DOHH2 (cell line): ENCODE data around the gene NRM.
"Not testable (repeated sequence)": the region's sequence is repeated elsewhere in the genome, so short reads cannot be mapped to it uniquely, and the experiment has no call there.

ENCODE experiments used
- H3F3A ChIP-seq: fragments of 200-600 bp; sonication (generic), shearing (Covaris generic); 2 replicates; pipeline ENCODE4 v1.6.0; 2016; ENCODE audit warnings: antibody characterized with exemption, mild to moderate bottlenecking; ENCODE audit not compliant: control insufficient read depth, insufficient read depth
- H3K27ac ChIP-seq: fragments of 200-600 bp; sonication (generic); 2 replicates; pipeline ENCODE4 v1.5.1; 2014; ENCODE audit warnings: low read depth, mild to moderate bottlenecking, low read length, moderate library complexity
- H3K27me3 ChIP-seq: fragments of 200-600 bp; sonication (generic); 2 replicates; pipeline ENCODE4 v1.6.1; 2014; ENCODE audit warnings: mild to moderate bottlenecking, low read length, mixed read lengths; ENCODE audit not compliant: control insufficient read depth
- H3K36me3 ChIP-seq: fragments of 200-600 bp; sonication (generic); 2 replicates; pipeline ENCODE4 v1.6.1; 2014; ENCODE audit warnings: mild to moderate bottlenecking, low read length, moderate library complexity, mixed read lengths; ENCODE audit not compliant: control insufficient read depth
- H3K4me1 ChIP-seq: fragments of 200-600 bp; sonication (generic); 2 replicates; pipeline ENCODE4 v1.6.1; 2014; ENCODE audit warnings: mild to moderate bottlenecking, low read length, mixed read lengths; ENCODE audit not compliant: control insufficient read depth
- H3K4me2 ChIP-seq: fragments of 200-600 bp; sonication (generic); 2 replicates; pipeline ENCODE4 v1.6.0; 2014; ENCODE audit warnings: mild to moderate bottlenecking, low read length, moderate library complexity
- H3K4me3 ChIP-seq: fragments of 200-600 bp; sonication (generic); 2 replicates; pipeline ENCODE4 v1.5.1; 2014; ENCODE audit warnings: mild to moderate bottlenecking, low read length, mixed read lengths
- H3K79me2 ChIP-seq: fragments of 200-600 bp; sonication (generic); 2 replicates; pipeline ENCODE4 v1.6.1; 2014; ENCODE audit warnings: mild to moderate bottlenecking, low read length, mixed read lengths; ENCODE audit not compliant: control insufficient read depth
- H3K9me2 ChIP-seq: fragments of 200-600 bp; sonication (generic); replicated peaks from 2 replicates; pipeline ENCODE4 v1.6.1; 2014; ENCODE audit warnings: mild to moderate bottlenecking, low read length, mixed read lengths; ENCODE audit not compliant: control insufficient read depth
- H3K9me3 ChIP-seq: fragments of 200-600 bp; sonication (generic); 2 replicates; pipeline ENCODE4 v1.6.1; 2014; ENCODE audit warnings: antibody characterized with exemption, low read length, mixed read lengths; ENCODE audit not compliant: control insufficient read depth, insufficient read depth
- H4K20me1 ChIP-seq: fragments of 200-600 bp; sonication (generic); 2 replicates; pipeline ENCODE4 v1.6.0; 2014; ENCODE audit warnings: low read depth, mild to moderate bottlenecking, antibody characterized with exemption, low read length, moderate library complexity; ENCODE audit not compliant: control insufficient read depth, insufficient read depth
- CTCF ChIP-seq: fragments of 200-600 bp; sonication (generic); IDR thresholded peaks from one replicate; pipeline ENCODE4 v1.5.1; 2014; ENCODE audit warnings: antibody characterized with exemption, mild to moderate bottlenecking, low read depth, low read length; ENCODE audit not compliant: poor library complexity, severe bottlenecking
- EZH2phosphoT487 ChIP-seq: fragments of 200-600 bp; sonication (generic); IDR thresholded peaks from 2 replicates; pipeline ENCODE4 v1.6.1; 2017; ENCODE audit warnings: borderline replicate concordance, mild to moderate bottlenecking, antibody characterized with exemption, low read length, moderate library complexity, mixed read lengths

NRM gene

GRCh38 chr6:30719356-30719755, 28.6 kb upstream of the NRM start:
- Histone ChIP-seq H3K36me3 (peaks cover 76% of the 10 kb centered on the region), H3F3A (peaks cover 51% of the 10 kb centered on the region), H3K79me2 (peaks cover 84% of the 10 kb centered on the region), H3K27me3 (no peaks in the 10 kb centered on the region), H4K20me1 (peaks cover 16% of the 10 kb centered on the region), H3K4me1 (peaks cover 55% of the 10 kb centered on the region), H3K4me3 (peak overlapping the region; percentile 88), H3K9me2 (no peaks in the 10 kb centered on the region), H3K9me3 (no peaks in the 10 kb centered on the region), H3K27ac (peak overlapping the region; percentile 100), H3K4me2 (peak overlapping the region; percentile 97)
- TF ChIP-seq EZH2phosphoT487 (no peak), CTCF (no peak)

- peak overlapping the region; percentile 100 for H3K27ac ChIP-seq
- peaks cover 73% of the 10 kb centered on the region for H3K79me2 ChIP-seq
- not testable (repeated sequence) for H3K9me3 ChIP-seq, H3K27me3 ChIP-seq, H4K20me1 ChIP-seq, H3K9me2 ChIP-seq
- H3F3A ChIP-seq = peaks cover 38% of the 10 kb centered on the region
- H3K4me2 ChIP-seq = peak overlapping the region; percentile 97
- peaks cover 76% of the 10 kb centered on the region for H3K36me3 ChIP-seq
- H3K4me1 ChIP-seq = peaks cover 44% of the 10 kb centered on the region
- H3K4me3 ChIP-seq = peak overlapping the region; percentile 88
These were observed 27.3 kb upstream of the NRM start for GRCh38 chr6:30717845-30718720.

GRCh38 chr6:30717129-30717844, 26.5 kb upstream of the NRM start, which contains the start of gene MDC1:
Gene MDC1, minus strand, starts transcription at chr6:30717281. Its CDS starts 2,106 bp downstream, at chr6:30715175.
- H3K9me3 ChIP-seq = no peaks in the 10 kb centered on the region
- peak within 1 kb of the TSS; percentile 100 for H3K27ac ChIP-seq
- peaks cover 76% of the 10 kb centered on the region for H3K36me3 ChIP-seq
- peaks cover 39% of the 10 kb centered on the region for H3K4me1 ChIP-seq
- peak within 1 kb of the TSS; percentile 88 for H3K4me3 ChIP-seq
- H3K4me2 ChIP-seq = peak within 1 kb of the TSS; percentile 97
- H4K20me1 ChIP-seq = peaks cover 4% of the 10 kb centered on the region; the same call in 1 of the 2 replicates
- no peaks in the 10 kb centered on the region for H3K9me2 ChIP-seq
- TF ChIP-seq CTCF (no peak), EZH2phosphoT487 (no peak)
- H3K27me3 ChIP-seq = no peaks in the 10 kb centered on the region
- peaks cover 65% of the 10 kb centered on the region for H3K79me2 ChIP-seq
- peaks cover 30% of the 10 kb centered on the region for H3F3A ChIP-seq

- H3K79me2 ChIP-seq = peaks cover 60% of the 10 kb centered on the region
- no peaks in the 10 kb centered on the region for H3K9me2 ChIP-seq
- peak overlapping the region; percentile 88 for H3K4me3 ChIP-seq
- H4K20me1 ChIP-seq = peaks cover 4% of the 10 kb centered on the region; the same call in 1 of the 2 replicates
- H3K4me1 ChIP-seq = peaks cover 43% of the 10 kb centered on the region
- H3K27me3 ChIP-seq = no peaks in the 10 kb centered on the region
- peaks cover 76% of the 10 kb centered on the region for H3K36me3 ChIP-seq
- peak overlapping the region; percentile 100 for H3K27ac ChIP-seq
- H3K9me3 ChIP-seq = no peaks in the 10 kb centered on the region
- TF ChIP-seq CTCF = no peak
- no peak for TF ChIP-seq EZH2phosphoT487
- peak overlapping the region; percentile 96 for H3K4me2 ChIP-seq
- peaks cover 26% of the 10 kb centered on the region for H3F3A ChIP-seq
These were observed 26.0 kb upstream of the NRM start for GRCh38 chr6:30716879-30717128.
